AG09309 (cell line): ENCODE data around the gene KCNK3.

Source experiments
- DNase-seq: peaks from one replicate; pipeline ENCODE4 v3.0.0-alpha.2; 2010; ENCODE audit warnings: low read depth
- H3K4me3 ChIP-seq: 2 replicates; pipeline ENCODE4 v1.5.1; 2011; ENCODE audit warnings: mild to moderate bottlenecking, low read depth, low read length, moderate library complexity; ENCODE audit not compliant: control insufficient read depth
- TF ChIP-seq, protein P1 (sequence below): IDR thresholded peaks from 2 replicates; pipeline ENCODE4 v1.5.1; 2011; ENCODE audit warnings: mild to moderate bottlenecking, low read depth, low read length, inconsistent platforms; ENCODE audit not compliant: insufficient read depth, control insufficient read depth; ENCODE audit errors: missing control alignments

The KCNK3 gene

DNA sequence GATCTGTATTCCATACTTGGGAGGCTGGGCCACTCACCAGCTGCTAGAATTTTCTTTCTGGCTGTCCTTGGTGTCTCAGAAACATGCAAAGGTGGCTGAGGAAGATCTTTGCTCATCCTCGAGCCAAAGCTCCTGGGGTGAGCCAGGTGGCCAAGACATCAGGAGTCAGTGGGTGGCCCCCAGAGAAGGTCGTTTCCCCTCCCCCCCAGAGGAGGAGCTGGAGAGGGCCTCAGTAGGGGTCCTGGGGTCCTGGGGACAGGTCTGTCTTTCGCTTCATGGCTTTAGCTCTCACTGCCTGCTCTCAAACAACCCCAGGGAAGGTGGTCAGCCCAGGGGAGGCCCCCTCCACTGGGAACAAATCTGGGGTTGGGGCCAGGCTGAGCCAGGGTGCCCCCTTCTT lies 13.6 kb downstream of the KCNK3 start:
- H3K4me3 ChIP-seq, result no peak overlapping the region
- TF ChIP-seq, protein P1, sequence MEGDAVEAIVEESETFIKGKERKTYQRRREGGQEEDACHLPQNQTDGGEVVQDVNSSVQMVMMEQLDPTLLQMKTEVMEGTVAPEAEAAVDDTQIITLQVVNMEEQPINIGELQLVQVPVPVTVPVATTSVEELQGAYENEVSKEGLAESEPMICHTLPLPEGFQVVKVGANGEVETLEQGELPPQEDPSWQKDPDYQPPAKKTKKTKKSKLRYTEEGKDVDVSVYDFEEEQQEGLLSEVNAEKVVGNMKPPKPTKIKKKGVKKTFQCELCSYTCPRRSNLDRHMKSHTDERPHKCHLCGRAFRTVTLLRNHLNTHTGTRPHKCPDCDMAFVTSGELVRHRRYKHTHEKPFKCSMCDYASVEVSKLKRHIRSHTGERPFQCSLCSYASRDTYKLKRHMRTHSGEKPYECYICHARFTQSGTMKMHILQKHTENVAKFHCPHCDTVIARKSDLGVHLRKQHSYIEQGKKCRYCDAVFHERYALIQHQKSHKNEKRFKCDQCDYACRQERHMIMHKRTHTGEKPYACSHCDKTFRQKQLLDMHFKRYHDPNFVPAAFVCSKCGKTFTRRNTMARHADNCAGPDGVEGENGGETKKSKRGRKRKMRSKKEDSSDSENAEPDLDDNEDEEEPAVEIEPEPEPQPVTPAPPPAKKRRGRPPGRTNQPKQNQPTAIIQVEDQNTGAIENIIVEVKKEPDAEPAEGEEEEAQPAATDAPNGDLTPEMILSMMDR, result no peak
- DNase-seq, result no peak

DNA sequence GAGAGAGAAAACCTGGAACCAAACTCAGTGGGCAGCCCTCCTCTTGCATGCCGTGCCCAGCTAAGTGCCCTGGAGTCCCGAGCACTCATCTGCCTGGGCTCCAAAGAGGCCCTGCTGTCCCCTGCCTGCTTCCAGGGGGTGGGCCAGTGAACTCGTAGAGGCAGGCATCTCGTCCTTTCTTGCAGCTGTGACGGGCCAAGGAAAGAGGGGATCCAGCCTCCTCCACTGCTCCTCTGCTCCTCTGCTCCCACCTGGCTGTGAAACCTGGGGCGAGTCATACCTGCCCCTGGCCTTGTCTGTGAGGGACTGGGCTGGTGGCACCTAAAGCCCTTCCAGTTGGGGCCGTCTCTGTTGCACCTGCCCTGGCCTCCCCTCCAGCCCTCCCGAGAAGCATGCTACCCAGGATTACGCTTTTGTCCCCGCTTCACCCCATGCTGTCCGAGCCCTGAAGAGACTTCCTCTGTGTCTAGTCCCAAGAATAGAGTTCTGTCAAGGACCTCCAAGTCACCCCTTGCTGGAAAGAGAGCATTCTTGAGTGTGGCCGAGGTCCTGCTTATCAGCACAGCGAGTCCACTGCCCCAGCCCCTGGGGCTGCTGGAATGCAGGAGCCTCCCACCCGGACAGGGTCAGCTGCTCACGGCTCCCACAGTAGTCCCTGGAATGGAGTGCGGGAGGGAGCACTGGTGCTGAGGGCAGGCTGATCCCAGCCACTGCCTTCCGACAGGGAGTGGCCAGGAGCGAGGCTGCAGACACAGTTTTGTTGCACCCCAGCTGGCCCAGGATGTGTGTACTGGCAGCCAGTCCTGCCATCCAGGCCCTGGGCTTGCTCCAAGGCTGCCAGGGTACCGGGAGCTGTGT lies 14.3 kb downstream of the KCNK3 start:
- H3K4me3 ChIP-seq, result no peak overlapping the region
- DNase-seq, result no peak
- TF ChIP-seq, protein P1, result no peak

DNA sequence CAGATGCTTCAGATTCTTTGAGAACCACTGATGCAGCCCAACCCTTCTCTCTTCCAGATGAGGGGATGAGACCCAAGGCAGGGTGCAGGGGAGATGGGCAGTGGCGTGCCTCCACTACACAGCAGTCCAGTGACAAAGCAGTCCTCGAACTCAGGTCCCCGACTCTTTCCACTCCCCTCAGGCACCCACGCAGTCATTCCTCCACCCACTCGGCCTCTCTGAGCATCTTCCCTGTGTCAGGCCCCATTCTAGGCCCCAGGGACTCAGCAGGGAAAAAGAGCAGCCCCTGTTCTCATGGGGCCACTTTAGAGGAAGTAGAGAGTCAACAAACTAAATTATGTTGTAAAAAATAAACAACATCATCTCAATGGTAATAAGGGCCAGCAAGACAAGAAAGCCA lies 15.2 kb downstream of the KCNK3 start:
- TF ChIP-seq, protein P1, result no peak
- H3K4me3 ChIP-seq, result no peak overlapping the region
- DNase-seq, result no peak

DNA sequence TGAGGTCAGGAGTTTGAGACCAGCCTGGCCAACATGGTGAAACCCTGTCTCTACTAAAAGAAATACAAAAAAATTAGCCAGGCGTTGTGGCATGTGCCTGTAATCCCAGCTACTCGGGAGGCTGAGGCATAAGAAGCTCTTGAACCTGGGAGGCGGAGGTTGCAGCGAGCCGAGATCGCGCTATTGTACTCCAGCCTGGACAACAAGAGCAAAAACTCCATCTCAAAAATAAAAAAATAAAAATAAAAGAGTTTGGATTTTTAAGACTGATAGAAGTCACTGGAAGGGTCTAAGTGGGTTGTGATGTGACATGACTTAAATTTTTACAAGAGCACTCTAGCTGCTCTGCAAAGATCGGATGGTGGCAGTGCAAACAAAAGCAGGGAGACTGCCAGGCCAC lies 15.9 kb downstream of the KCNK3 start:
- no peak overlapping the region for H3K4me3 ChIP-seq
- TF ChIP-seq, protein P1, result no peak

DNA sequence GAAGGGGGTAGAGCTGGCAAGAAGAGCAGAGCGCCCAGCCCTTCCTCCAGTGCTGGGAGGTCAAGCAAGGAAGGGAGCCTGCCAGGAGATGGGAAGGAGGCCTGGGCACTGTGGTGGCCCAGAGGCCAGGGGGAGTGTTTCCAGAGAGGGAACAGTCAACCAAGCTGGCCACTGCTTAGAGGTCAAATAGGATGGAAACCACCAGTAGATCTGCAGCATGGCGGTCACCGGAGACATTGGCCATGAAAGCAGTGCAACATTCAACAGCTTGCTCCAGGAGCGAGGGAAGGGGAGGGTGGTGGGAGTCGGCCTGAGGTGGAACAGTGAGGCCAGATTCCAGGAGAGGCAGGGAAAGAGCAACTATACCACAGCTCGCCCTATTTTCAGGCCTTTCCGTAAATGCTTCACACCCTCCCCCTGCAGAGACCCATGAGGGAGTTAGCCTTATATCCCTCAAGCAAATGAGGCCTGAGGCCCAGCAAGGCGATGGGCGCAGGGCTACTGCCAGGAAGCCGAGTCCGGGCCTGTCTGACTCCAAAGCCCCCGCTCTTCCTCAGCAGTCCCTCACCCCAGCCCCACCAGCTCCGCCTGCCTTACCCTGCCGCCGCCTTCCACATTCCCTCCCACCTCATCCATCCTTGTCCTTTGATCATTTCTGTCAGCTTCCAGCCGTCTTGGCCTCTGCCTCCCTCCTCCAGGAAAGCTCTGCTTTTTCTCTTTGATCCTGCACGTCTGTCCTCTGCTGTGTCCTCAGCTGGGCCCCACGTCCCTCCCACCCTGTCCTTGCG lies 17.0 kb downstream of the KCNK3 start:
- TF ChIP-seq, protein P1, result no peak
- no peak for DNase-seq
- no peak overlapping the region for H3K4me3 ChIP-seq

More for the DNA sequence above, 15.9 kb downstream of the KCNK3 start:
- DNase-seq, result no peak

DNA sequence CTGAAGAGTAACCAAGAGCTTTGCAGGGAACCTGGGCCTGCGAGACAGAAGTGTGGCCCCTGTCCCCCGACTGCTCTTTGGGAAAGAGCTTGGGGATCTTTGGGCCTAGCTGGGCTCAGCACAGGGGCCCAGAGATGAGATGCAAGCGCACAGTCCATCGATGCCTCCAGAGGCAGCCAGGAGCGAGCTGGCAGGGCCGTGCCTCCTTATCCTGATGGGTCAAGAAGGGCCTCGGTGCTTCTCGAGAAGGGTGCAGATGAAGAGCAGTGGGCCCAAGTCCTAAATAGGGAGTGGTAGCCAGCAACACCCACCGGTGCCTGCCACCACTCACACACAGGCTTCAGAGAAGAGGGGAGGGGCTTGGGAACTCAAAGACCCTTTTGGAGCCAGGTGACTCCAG lies 17.6 kb downstream of the KCNK3 start:
- TF ChIP-seq, protein P1, result no peak
- no peak overlapping the region for H3K4me3 ChIP-seq
- DNase-seq, result no peak
